H9 (cell line): Measurements from ENCODE around the gene DMRT3. TPM values are rescaled to one million over a fixed set of nuclear protein-coding genes. Genes with fewer than 3 reads are reported as not detected.

Experiments used
- DNase-seq: peaks from one replicate; pipeline ENCODE4 v3.0.0-alpha.2; 2017
- H2AFZ ChIP-seq: one replicate; pipeline ENCODE4 v1.6.1; 2013; ENCODE audit warnings: mild to moderate bottlenecking, low read length, control low read depth, moderate library complexity
- H2AK5ac ChIP-seq: 2 replicates; pipeline ENCODE4 v1.6.1; 2013; ENCODE audit warnings: low read length, control low read depth, mixed read lengths; ENCODE audit not compliant: insufficient read length
- H2BK120ac ChIP-seq: one replicate; pipeline ENCODE4 v1.6.1; 2013; ENCODE audit warnings: low read depth, mild to moderate bottlenecking, low read length, control low read depth, inconsistent platforms; ENCODE audit not compliant: poor library complexity, severe bottlenecking
- H2BK12ac ChIP-seq: 2 replicates; pipeline ENCODE4 v1.6.1; 2013; ENCODE audit warnings: low read length, control low read depth, mixed read lengths, low read depth; ENCODE audit not compliant: insufficient read length
- H2BK15ac ChIP-seq: 2 replicates; pipeline ENCODE4 v1.6.1; 2013; ENCODE audit warnings: low read depth, low read length, control low read depth
- H2BK20ac ChIP-seq: one replicate; pipeline ENCODE4 v1.6.1; 2013; ENCODE audit warnings: low read depth, mild to moderate bottlenecking, low read length, control low read depth, inconsistent platforms; ENCODE audit not compliant: poor library complexity, severe bottlenecking
- H2BK5ac ChIP-seq: 2 replicates; pipeline ENCODE4 v1.6.1; 2013; ENCODE audit warnings: low read length, control low read depth, mixed read lengths; ENCODE audit not compliant: insufficient read length
- H3K14ac ChIP-seq: 2 replicates; pipeline ENCODE4 v1.6.1; 2013; ENCODE audit warnings: low read length, control low read depth; ENCODE audit not compliant: insufficient read depth
- H3K18ac ChIP-seq: 2 replicates; pipeline ENCODE4 v1.6.1; 2013; ENCODE audit warnings: low read depth, mild to moderate bottlenecking, mixed read lengths, low read length, control low read depth; ENCODE audit not compliant: insufficient read length
- H3K23ac ChIP-seq: 2 replicates; pipeline ENCODE4 v1.6.1; 2013; ENCODE audit warnings: low read length, control low read depth, mixed read lengths, low read depth; ENCODE audit not compliant: insufficient read length
- H3K23me2 ChIP-seq: 2 replicates; pipeline ENCODE4 v1.6.1; 2013; ENCODE audit warnings: low read depth, mild to moderate bottlenecking, mixed read lengths, low read length, control low read depth; ENCODE audit not compliant: insufficient read length, poor library complexity, severe bottlenecking
- H3K27ac ChIP-seq: 2 replicates; pipeline ENCODE4 v1.5.1; 2013; ENCODE audit warnings: low read length, control low read depth, mixed read lengths, low read depth; ENCODE audit not compliant: insufficient read length
- H3K27me3 ChIP-seq: 2 replicates; pipeline ENCODE4 v1.6.1; 2013; ENCODE audit warnings: low read length, control low read depth, inconsistent platforms; ENCODE audit not compliant: insufficient read depth
- H3K4ac ChIP-seq: 2 replicates; pipeline ENCODE4 v1.6.1; 2013; ENCODE audit warnings: low read depth, mild to moderate bottlenecking, control low read depth, inconsistent platforms, low read length, moderate library complexity
- H3K4me1 ChIP-seq: 2 replicates; pipeline ENCODE4 v1.6.1; 2013; ENCODE audit warnings: low read length, control low read depth, inconsistent platforms; ENCODE audit not compliant: insufficient read depth
- H3K4me2 ChIP-seq: 2 replicates; pipeline ENCODE4 v1.6.1; 2013; ENCODE audit warnings: low read length, control low read depth, mixed read lengths; ENCODE audit not compliant: insufficient read length, insufficient read depth
- H3K56ac ChIP-seq: 2 replicates; pipeline ENCODE4 v1.6.1; 2013; ENCODE audit warnings: low read depth, mild to moderate bottlenecking, mixed read lengths, low read length, control low read depth; ENCODE audit not compliant: insufficient read length
- H3K79me1 ChIP-seq: 2 replicates; pipeline ENCODE4 v1.6.1; 2013; ENCODE audit warnings: low read depth, mild to moderate bottlenecking, moderate library complexity, low read length, control low read depth, inconsistent platforms; ENCODE audit not compliant: insufficient read depth, poor library complexity, severe bottlenecking
- H3K79me2 ChIP-seq: 2 replicates; pipeline ENCODE4 v1.6.1; 2013; ENCODE audit warnings: low read length, control low read depth, inconsistent platforms; ENCODE audit not compliant: insufficient read depth
- H3K9ac ChIP-seq: 2 replicates; pipeline ENCODE4 v1.6.1; 2013; ENCODE audit warnings: low read length, control low read depth, mixed read lengths; ENCODE audit not compliant: insufficient read length; ENCODE audit errors: extremely low read depth
- H3K9me3 ChIP-seq: one replicate; pipeline ENCODE4 v1.6.1; 2013; ENCODE audit warnings: low read depth, low read length, inconsistent platforms; ENCODE audit not compliant: control insufficient read depth
- H3T11ph ChIP-seq: one replicate; pipeline ENCODE4 v1.6.1; 2013; ENCODE audit warnings: mild to moderate bottlenecking, low read length, control low read depth, inconsistent platforms
- H4K20me1 ChIP-seq: one replicate; pipeline ENCODE4 v1.6.1; 2013; ENCODE audit not compliant: control insufficient read depth, insufficient read length, insufficient read depth
- H4K5ac ChIP-seq: 2 replicates; pipeline ENCODE4 v1.6.1; 2013; ENCODE audit warnings: low read depth, mild to moderate bottlenecking, mixed read lengths, low read length, control low read depth; ENCODE audit not compliant: insufficient read length
- H4K8ac ChIP-seq: replicated peaks from 2 replicates; pipeline ENCODE4 v1.6.1; 2013; ENCODE audit warnings: low read length, control low read depth, mixed read lengths, low read depth; ENCODE audit not compliant: insufficient read length
- H4K91ac ChIP-seq: 2 replicates; pipeline ENCODE4 v1.6.1; 2013; ENCODE audit warnings: low read depth, mild to moderate bottlenecking, moderate library complexity, mixed read lengths, low read length, control low read depth; ENCODE audit not compliant: insufficient read length
- H3K27ac Mint-ChIP-seq, 3 experiments: 2 replicates in 2 of 3; 3 replicates in 1 of 3; pipeline ENCODE4 v1.8.0; 2020 to 2021; ENCODE audit warnings: mixed read lengths in 3 of 3, mild to moderate bottlenecking in 1 of 3, moderate library complexity in 1 of 3
- H3K27me3 Mint-ChIP-seq: 2 replicates; pipeline ENCODE4 v1.8.0; 2021; ENCODE audit warnings: low read depth, mild to moderate bottlenecking, moderate library complexity, mixed read lengths
- H3K36me3 Mint-ChIP-seq, 3 experiments: 2 replicates in 2 of 3; 3 replicates in 1 of 3; pipeline ENCODE4 v1.8.0; 2020 to 2021; ENCODE audit warnings: low read depth in 3 of 3, mixed read lengths in 3 of 3; ENCODE audit not compliant: insufficient read depth in 1 of 3
- H3K4me1 Mint-ChIP-seq, 2 experiments: 2 replicates each; pipeline ENCODE4 v1.8.0; 2020; ENCODE audit warnings: mixed read lengths in 2 of 2
- H3K4me3 Mint-ChIP-seq, 2 experiments: 2 replicates in 1 of 2; 3 replicates in 1 of 2; pipeline ENCODE4 v1.8.0; 2020 to 2021; ENCODE audit warnings: mild to moderate bottlenecking in 2 of 2, mixed read lengths in 2 of 2, moderate library complexity in 1 of 2
- H3K9me3 Mint-ChIP-seq, 2 experiments: 2 replicates in 1 of 2; 3 replicates in 1 of 2; pipeline ENCODE4 v1.8.0; 2020; ENCODE audit warnings: mild to moderate bottlenecking in 2 of 2, mixed read lengths in 2 of 2, moderate library complexity in 1 of 2
- WGBS: extraction: QIAGEN DNeasy Blood & Tissue Kit; methylation state at CpG from one replicate; pipeline ENCODE4 v1.1.7; 2013; ENCODE audit warnings: missing lambda C conversion rate, low lambda C conversion rate, mixed read lengths; ENCODE audit not compliant: insufficient read length; ENCODE audit errors: extremely low coverage; 5-methylcytosine and 5-hydroxymethylcytosine counted together
- total RNA-seq: library from RNA; stranded (reverse); gene quantifications from 2 replicates; pipeline ENCODE4 v1.2.1, GENCODE V29; 2021
- TF ChIP-seq, protein P1 (sequence below): fragments of 200-600 bp; sonication (generic); conservative IDR thresholded peaks from 3 replicates; pipeline ENCODE4 v1.8.0; 2021; ENCODE audit warnings: antibody characterized with exemption, mild to moderate bottlenecking

Gene DMRT3
- total RNA-seq, 1 experiment from 2014 or later, result not detected

DNA sequence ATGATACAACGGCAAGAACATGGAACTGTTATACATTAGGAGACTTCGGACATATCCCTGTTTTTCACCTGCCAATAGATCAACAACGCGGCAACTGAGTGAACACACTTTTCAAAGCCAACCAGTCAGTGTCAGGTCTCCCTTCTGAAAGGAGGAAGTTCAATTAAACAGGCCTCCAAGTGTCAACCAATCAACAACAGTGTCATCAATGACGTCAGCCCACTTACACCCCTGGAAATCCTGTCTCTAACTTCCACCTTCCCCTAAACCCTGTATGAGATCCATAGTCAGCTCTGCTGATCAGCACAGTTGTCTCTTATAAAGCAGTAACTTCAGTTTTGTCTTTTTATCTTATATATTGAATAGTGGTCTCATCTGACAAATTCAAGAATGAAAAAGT lies 36.6 kb downstream of the DMRT3 start:
- no peak overlapping the region for H3K18ac ChIP-seq
- no peak overlapping the region for H2BK15ac ChIP-seq
- H3K79me1 ChIP-seq, result no peaks in the 10 kb centered on the region
- no peak overlapping the region for H3K4me2 ChIP-seq
- H4K8ac ChIP-seq, result no peak overlapping the region
- no peak overlapping the region for H3K4ac ChIP-seq
- H2BK20ac ChIP-seq, result no peak overlapping the region
- no peak overlapping the region for H3K23ac ChIP-seq
- no peak overlapping the region for H3T11ph ChIP-seq
- H2BK12ac ChIP-seq, result no peak overlapping the region
- no peak overlapping the region for H3K56ac ChIP-seq
- Mint-ChIP-seq H3K9me3 (peaks cover 0 to 5% of the 10 kb centered on the region in 2 experiments; a peak in 2 of 5 replicates), H3K27ac (no peak overlapping the region), H3K36me3 (no peaks in the 10 kb centered on the region), H3K4me3 (no peak overlapping the region), H3K4me1 (peaks cover 0 to 8% of the 10 kb centered on the region in 2 experiments; a peak in 2 of 4 replicates), H3K27me3 (peaks cover 35% of the 10 kb centered on the region)
- no peaks in the 10 kb centered on the region for H3K79me2 ChIP-seq
- no peak overlapping the region for H3K27ac ChIP-seq
- H2BK5ac ChIP-seq, result no peak overlapping the region
- 0 out of 2 replicates have a peak, but pooled peaks cover 2% of the 10 kb centered on the region for H3K4me1 ChIP-seq
- no peaks in the 10 kb centered on the region for H3K23me2 ChIP-seq
- H4K91ac ChIP-seq, result no peak overlapping the region
- no peaks in the 10 kb centered on the region for H3K9me3 ChIP-seq
- H4K5ac ChIP-seq, result no peak overlapping the region
- TF ChIP-seq, protein P1, sequence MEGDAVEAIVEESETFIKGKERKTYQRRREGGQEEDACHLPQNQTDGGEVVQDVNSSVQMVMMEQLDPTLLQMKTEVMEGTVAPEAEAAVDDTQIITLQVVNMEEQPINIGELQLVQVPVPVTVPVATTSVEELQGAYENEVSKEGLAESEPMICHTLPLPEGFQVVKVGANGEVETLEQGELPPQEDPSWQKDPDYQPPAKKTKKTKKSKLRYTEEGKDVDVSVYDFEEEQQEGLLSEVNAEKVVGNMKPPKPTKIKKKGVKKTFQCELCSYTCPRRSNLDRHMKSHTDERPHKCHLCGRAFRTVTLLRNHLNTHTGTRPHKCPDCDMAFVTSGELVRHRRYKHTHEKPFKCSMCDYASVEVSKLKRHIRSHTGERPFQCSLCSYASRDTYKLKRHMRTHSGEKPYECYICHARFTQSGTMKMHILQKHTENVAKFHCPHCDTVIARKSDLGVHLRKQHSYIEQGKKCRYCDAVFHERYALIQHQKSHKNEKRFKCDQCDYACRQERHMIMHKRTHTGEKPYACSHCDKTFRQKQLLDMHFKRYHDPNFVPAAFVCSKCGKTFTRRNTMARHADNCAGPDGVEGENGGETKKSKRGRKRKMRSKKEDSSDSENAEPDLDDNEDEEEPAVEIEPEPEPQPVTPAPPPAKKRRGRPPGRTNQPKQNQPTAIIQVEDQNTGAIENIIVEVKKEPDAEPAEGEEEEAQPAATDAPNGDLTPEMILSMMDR, result no peak
- no peak overlapping the region for H2AK5ac ChIP-seq
- H3K9ac ChIP-seq, result no peak overlapping the region
- no peak overlapping the region for H3K14ac ChIP-seq
- H2BK120ac ChIP-seq, result no peak overlapping the region
- DNase-seq, result no peak
- H3K27me3 ChIP-seq, result no peaks in the 10 kb centered on the region
- H2AFZ ChIP-seq, result no peak overlapping the region
- WGBS, result no CpG with 5 or more reads among the region's 5 CpGs
- no peaks in the 10 kb centered on the region for H4K20me1 ChIP-seq
